Ureter (tissue), 1 donor: Measurements from ENCODE around the gene SLC39A8. TPM values are rescaled to one million over a fixed set of nuclear protein-coding genes. Genes with fewer than 3 reads are reported as not detected.
"Not testable (repeated sequence)": the region's sequence is repeated elsewhere in the genome, so short reads cannot be mapped to it uniquely, and the experiment has no call there.

Experiments used
- DNase-seq: peaks from one replicate; pipeline ENCODE4 v3.0.0-alpha.2; 2020; ENCODE audit warnings: low spot score
- total RNA-seq: library from RNA; stranded (reverse); gene quantifications from one replicate; pipeline ENCODE4 v1.2.4, GENCODE V29; 2023
- donor health status: DM: yes; HTN: yes; CAD: no.

The SLC39A8 gene
- total RNA-seq, 1 donor from 2014 or later, result 12.9 TPM

DNA sequence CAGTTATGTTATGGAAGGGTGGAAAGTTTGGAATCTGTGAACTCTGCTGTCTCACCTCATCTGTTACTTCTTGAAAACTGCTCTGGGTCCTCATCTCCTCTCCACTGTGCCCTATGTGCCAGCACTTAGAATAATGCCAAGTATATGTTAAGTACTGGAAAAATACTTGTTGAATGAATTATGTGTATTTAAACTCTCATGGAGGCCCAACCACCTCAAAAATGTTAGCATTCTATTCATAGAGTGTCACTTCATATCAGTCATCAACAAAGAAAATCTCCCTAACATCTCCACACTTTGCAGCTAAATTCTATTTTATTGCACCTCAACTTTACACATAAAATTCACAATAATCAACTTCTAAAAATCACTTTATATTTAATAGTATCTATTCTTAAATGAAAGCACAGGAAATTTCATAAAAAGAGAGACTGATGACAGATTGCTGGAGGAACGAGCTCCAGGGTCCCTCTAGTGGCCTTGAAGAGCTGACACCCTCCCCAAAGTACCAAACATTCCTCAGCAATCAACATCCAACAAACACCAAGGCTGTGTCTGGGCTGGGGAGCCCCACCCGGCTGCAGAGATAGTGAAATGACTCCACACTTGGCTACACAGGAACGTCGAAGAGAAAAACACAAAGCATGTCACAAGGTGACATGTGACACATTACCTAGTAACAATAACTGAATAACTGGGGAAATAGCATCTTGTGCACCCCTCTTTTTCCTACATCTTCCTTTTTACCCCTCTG, 45.8 kb downstream of the SLC39A8 start:
- no peak for DNase-seq

DNA sequence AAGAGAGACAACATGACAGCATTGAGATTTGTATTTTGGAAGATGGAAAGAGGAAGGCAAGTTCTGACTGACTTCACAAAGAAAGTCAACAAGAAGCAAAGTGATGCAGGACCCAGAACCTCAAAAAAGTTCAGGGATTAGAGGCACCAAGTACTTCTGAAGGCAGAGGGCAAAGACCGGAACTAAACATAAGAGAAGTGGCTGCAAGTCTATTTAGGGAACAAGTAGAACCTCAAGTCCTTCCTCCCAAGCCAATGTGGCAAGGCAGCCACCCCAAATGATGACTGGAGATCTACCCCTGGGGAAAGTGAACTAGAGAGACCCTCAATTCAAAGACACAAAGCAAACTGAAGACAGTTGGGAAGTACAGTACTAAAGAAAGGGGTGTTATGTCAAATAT, 46.6 kb downstream of the SLC39A8 start:
- DNase-seq, result no peak

DNA sequence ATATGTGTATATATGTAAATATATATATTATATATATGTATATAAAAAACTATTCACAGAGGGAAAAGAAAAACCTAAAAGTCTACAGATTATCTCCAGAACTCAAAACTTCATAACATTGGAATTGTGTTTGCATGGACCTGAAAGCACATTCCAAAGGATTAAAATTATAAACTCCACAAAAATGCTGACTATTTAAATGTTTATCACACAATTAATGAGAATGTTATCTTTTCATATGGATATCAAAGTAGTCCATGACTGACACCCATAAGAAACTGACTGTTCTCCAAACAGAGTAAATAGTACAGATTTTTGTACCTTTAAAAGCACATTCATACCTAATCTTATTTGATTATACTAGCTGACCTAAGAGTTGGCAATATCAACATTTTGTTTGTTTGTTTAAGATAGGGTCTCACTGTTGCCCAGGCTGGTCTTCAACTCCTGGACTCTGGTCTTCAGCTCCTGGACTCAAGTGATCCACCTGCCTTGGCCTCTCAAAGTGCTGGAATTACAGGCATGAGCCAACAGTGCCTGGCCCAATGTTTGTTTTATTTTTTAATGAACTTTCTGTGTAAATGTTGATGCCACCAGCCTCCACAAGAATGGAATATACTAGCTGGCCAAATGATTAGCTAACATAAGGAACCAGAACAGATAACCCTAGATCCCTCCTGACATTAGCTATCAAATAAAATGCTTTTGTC, 50.0 kb downstream of the SLC39A8 start:
- DNase-seq, result no peak

DNA sequence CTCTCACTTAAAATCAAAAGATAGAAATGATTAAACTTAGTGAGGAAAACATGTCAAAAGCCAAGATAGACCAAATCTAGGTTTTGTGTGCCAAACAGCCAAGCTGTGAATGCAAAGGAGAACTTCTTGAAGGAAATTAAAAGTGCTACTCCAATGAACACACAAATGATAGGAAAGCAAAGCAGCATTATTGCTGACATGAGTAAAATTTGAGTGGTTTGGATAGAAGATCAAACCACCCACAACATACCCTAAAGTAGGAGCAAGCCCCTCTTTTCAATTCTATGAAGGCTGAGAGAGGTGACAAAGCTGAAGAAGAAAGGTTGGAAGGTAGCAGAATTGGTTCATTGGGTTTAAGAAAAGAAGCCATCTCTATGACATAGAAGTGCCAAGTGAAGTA, 56.8 kb downstream of the SLC39A8 start:
- DNase-seq, result no peak

DNA sequence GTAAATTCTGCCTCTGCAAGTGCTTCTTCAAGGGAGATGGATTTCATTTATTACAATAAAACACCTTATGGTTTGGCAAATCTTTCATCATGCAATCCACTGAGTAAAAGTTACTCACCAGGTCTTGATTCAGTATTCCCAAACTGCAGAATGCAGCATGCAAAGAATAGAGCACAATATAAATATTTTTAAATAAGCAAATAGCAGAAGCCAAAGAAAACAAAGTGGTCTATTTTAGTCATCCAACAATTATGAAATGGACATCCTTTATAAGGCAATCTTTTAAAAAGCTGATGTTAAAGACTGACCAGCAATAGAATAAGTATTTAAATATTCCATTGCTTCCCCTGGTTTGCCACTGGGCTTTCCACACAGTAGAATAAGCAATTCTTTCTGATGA, 59.5 kb downstream of the SLC39A8 start:
- DNase-seq, result no peak

DNA sequence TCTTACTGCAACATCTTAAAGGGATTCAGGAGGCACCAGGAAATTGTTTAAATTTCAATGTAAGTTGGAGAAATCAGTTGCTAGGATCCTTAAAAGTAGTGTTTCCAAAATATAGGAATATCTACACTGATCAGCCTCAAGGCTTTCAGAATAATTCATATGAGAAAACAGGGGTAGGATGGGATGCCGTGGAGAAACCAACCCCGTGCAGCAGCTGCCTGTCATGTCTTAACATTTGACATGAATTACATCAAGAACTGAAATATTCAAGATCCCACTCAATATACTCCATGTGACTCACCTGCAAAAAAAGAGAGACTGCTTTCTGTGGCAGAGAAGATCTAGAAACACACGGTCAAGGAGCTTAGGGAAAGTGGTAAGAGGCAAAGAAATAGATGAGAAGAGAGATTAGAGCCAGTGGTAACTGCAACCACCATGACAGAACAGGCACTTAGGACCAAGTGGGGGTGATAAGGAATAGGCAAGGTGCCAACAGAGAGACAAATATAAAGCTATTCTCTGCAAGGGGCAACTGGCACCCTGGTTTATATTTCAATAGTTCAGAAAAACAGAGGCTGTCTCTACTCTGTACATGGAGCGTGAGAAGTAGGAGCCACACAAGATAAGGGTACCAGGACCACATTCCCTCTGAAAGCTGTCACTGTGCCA, 64.0 kb downstream of the SLC39A8 start:
- no peak for DNase-seq

DNA sequence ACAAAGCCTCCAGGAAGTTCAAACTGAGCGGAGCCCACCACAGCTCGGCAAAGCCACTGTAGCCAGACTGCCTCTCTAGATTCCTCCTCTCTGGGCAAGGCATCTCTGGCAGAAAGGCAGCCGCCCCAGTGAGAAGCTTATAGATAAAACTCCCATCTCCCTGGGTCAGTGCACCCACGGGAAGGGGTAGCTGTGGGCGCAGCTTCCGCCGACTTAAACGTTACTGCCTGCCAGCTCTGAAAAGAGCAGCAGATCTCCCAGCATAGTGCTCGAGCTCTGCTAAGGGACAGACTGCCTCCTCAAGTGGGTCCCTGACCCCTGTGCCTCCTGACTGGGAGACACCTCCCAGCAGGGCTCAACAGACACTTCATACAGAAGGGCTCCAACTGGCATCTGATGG, 72.0 kb downstream of the SLC39A8 start:
- DNase-seq, result not testable (repeated sequence)

DNA sequence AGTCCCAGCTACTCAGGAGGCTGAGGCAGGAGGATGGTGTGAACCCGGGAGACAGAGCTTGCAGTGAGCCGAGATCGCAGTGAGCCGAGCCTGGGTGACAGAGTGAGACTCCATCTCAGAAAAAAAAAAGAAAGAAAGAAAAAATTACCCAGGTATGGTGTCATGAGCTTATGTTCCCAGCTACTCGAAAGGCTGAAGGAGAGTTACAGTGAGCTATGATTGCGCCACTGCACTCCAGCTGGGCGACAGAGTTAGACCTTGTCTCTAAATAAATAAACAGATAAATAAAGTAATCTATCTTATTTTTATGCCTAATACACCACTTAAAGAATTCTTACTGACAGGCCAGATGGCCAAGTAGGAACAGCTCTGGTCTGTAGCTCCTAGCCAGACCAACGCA, 73.0 kb downstream of the SLC39A8 start:
- DNase-seq, result no peak

DNA sequence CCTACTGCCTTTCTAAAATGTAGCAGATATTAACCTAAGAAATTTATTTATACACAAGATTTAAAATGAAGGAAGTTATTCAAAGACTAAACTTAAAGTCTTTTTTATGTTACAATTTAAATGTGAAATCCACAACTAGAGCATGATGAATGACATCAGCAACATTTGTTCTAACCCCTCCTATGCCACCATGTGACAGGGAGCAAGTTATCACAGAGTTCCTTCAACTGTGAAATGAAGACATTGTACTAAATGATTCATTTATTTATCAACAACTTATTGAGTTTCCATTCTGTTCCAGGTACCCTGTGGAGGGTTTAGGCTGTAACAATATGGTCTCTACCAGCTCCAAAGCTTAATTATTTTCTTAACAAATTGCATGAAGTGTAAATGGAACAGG, 76.9 kb downstream of the SLC39A8 start:
- DNase-seq, result no peak

DNA sequence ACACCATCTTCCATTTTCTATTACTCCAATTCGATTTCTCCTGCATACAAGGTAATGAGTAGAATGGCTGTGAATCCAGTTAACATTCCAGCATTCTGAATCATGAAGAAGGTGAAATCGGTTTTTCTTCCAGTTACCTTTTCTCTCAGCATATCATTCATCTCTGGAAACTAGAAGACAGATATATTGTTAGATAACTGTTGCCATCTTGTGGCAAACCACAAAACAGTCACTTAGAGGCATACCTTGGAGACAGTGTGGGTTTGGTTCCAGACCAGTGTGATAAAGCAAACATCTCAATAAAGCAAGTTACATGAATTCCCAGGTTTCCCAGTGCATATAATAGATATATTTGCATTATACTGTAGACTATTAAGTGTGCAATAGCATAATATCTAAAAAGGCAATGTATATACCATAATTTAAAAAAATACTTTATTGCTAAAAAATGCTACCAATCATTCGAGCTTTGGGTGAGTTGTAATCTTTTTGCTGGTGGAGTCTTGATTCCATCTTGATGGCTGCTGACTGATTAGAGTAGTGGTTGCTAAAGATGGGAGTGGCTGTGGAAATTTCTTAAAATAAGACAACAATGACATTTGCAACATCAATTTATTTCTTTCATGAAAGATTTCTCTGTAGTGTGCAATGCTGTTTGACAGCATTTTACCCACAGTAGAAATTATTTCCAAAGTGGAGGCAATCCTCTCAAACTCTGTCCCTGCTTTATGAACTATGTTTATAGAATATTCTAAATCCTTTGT, 82.1 kb downstream of the SLC39A8 start:
- no peak for DNase-seq

DNA sequence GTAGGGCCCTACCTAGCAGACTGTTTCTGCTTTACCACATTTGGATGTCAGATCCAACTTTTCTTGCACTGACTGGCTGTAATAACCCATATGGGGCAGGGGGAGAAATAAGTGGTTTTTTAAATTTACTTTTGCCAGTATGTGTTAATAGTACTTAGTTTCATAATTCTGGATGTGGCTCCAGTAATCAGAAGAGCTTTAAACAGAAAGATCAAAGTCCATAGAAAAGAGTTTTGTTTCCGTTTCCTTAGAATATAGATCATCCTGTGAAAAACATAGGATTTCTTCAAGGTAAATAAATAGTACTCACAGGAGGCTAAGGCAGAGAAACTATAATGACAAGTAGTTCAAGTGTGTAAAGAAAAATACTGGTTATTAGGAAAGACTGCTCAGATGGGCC, 85.6 kb downstream of the SLC39A8 start:
- no peak for DNase-seq

DNA sequence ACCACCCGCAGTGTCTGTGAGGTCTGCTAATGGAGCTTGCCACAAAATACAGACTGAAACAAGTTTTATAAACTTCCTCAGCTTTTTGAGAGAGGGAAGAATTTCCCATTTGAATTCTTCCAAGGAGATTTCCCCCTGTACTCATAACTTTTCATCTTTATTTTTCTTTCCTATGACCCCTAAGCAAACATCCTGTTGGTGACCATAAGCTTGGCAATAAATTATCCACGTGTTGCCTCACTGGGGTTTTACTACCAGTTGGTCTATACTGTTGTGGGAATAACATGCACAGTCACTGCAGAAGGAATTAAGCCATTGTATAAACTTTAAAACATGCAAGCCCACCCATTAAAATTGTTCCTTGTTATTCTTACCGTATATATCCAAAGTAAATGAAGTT, 86.2 kb downstream of the SLC39A8 start:
- DNase-seq, result no peak

DNA sequence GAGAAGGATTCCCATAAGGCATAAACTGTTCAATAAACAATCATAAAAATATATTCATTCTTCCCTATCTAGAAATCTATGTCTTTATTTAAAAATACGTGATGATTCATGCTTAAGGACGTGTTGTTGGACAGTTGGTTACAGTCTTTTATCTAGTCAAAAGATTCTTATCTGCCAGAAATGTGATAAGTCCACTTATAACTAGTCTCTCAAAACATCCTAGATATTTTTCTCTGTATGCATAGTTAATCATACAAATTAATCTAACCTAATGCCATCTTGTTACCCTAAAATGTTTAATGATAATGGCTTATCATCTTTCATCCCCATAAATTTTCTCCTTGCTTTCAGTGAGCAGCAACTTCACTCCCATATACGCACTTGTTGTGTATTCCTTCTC, 89.0 kb downstream of the SLC39A8 start:
- DNase-seq, result no peak

DNA sequence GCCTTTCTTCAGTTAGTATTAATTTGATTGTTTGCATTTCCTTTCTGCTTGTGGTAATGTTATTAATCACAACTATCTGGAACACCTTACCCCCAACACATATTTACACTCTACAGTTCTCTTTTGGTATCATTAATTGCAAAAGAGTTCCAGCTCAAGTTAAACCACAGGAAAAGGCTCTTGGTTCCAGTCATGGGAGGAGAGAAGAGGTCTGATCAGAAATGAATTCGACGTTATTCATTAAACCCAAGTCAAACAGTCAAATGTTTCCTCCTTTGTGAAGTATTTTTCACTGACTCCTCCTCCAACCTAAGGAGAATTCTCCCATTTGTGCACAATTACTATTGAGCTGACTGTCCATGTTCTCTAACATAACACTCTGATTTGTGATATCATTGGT, 91.4 kb downstream of the SLC39A8 start:
- no peak for DNase-seq

DNA sequence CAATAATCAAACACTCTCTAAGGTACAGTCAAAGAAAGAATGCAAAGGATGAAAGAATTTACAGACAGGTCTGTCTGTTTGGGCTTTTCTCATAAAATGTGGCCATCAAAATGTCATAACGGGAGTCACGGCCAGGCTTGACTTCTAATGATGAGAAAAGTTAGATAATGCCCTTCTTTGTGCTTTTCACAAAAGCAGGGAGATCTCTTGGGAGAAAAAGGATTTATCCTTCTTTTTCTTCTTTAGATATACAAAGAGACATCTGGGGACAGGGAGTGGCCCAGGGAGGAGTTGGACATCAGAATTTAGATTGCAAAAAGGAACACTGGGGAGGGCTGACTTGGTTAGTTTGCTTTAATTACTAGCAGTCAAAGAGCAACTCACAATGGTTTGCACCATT, 93.1 kb downstream of the SLC39A8 start:
- no peak for DNase-seq

DNA sequence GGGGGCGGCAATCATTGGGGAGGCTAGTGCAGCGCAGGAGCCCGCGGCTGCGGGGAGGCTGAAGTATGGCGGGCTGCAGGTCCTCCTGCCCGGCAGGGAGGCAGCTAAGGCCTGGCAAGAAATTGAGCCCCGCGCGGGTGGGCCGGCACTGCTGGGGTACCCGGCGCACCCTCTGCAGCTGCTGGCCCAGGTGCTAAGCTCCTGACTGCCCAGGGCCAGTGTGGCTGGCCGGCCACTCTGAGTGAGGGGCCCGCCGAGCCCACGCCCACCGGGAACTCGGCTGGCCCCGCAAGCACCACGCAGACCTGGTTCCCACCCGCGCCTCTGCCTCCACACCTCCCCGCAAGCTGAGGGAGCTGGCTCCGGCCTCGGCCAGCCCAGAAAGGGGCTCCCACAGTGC, 94.9 kb downstream of the SLC39A8 start:
- no peak for DNase-seq

DNA sequence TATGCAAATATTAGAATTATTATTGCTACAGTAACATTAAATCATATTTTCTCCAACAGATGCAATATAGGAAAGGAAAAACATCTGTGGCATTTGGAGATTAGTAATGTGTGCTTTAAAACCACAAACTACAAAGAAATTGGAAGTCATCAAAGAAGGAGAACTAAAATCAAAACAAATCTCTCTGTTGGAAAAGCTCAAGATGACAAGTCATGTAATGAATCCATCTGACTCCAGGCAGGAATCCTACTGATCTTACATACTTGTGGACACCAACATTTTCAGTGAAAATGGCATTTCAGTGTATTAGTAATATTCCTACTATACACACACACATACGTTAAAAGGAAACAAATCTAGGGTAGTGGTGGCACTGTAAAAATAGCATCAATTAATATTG, 98.2 kb downstream of the SLC39A8 start:
- no peak for DNase-seq

DNA sequence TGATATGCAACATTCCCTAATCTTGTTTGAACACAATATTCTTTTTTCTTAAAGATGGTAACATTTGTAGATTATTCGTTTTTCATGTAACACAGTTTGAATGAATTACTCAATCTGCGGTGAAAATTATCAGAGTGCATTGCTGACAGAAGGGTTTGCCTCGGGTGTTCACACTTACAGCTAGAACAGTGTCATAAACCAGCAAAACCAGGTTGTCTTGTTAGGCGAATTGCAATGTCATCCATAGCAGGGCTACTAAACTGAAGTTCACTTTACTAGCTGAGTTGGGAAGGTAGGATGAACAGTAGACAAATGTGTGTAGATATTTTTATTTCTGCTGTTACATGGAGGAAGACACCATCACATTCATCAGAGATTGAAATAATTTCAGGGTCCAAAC, 98.9 kb downstream of the SLC39A8 start:
- DNase-seq, result no peak

DNA sequence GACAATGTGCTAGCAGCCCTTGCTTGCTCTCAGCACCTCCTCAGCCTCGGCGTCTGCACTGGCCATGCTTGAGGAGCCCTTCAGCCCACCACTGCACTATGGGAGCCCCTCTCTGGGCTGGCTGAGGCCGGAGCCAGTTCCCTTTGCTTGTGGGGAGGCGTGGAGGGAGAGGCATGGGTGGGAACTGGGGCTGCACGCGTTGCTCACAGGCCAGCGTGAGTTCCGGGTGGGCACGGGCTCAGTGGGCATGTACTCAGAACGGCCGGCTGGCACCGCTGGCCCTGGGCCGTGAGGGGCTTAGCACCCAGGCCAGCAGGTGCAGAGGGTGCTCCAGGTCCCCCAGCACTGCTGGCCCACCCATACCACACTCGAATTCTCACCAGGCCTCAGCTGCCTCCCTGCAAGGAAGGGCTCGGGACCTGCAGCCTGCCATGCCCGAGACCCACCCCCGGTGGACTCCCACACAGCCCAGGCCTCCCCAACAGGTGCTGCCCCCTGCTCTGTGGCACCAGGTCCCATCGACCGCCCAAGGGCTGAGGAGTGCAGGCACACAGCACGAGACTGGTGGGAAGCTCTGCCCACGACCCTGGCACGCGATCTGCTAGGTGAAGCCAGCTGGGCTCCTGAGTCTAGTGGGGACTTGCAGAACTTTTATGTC, 100.3 kb downstream of the SLC39A8 start:
- no peak for DNase-seq

DNA sequence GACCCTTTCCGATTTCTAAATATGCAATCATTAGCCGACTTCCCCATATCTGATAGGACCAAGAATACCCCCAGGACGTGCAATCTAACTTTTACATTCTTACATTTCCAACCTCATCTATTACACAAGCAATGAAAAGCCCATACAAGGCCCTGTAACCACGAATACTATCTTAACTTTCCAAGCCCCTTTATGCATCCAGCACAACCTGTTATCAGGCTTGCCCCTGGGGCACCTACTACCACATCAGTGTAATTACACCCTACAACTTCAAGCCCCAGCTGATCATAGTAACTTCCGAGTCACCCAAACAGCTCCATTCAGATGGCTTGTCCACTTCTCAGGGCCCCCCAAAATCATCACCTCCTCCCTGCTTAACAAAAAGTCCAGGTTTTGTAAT, 102.0 kb downstream of the SLC39A8 start:
- DNase-seq, result not testable (repeated sequence)

DNA sequence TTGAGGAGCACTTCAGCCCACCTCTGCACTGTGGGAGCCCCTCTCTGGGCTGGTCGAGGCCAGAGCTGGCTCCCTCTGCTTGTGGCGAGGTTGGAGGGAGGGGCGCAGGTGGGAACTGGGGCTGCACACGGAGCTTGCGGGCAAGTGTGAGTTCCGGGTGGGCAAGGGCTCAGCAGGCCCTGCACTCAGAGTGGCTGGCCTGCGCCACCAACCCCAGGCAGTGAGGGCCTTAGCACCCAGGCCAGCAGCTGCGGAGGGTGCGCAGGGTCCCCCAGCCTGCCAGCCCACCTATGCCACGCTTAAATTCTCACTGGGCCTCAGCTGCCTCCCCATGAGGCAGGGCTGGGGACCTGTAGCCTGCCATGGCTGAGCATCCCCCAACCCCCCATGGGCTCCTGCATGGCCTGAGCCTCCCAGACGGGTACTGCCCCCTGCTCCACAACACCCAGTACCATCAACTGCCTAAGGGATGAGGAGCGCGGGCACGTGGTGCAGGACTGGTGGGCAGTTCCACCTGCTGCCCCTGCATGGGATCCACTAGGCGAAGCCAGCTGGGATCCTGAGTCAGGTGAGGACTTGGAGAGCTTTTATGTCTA, 110.9 kb downstream of the SLC39A8 start:
- DNase-seq, result no peak
